Astrocyte (in vitro differentiated cells and primary cell): Measurements from ENCODE around the gene ROPN1B. TPM values are rescaled to one million over a fixed set of nuclear protein-coding genes. Genes with fewer than 3 reads are reported as not detected.

Source experiments
- DNase-seq: peaks from one replicate; pipeline ENCODE4 v3.0.0-alpha.2; 2010; ENCODE audit warnings: low read depth
- FAIRE-seq: peaks from 2 replicates; lab custom pipeline; 2011; peaks lifted over from hg19 to GRCh38; lab: Jason Lieb, UNC
- H2AFZ ChIP-seq: 2 replicates; pipeline ENCODE4 v1.6.0; 2012; ENCODE audit warnings: low read depth, low read length, inconsistent platforms
- H3K27ac ChIP-seq: 2 replicates; pipeline ENCODE4 v1.5.1; 2011; ENCODE audit warnings: low read depth, low read length, inconsistent platforms
- H3K27me3 ChIP-seq: 2 replicates; pipeline ENCODE4 v1.6.0; 2011; ENCODE audit warnings: low read length, inconsistent platforms; ENCODE audit not compliant: insufficient read depth
- H3K36me3 ChIP-seq: 2 replicates; pipeline ENCODE4 v1.5.1; 2011; ENCODE audit warnings: low read length, inconsistent platforms; ENCODE audit not compliant: insufficient read depth
- H3K4me1 ChIP-seq: 2 replicates; pipeline ENCODE4 v1.5.1; 2011; ENCODE audit warnings: low read length, inconsistent platforms; ENCODE audit not compliant: insufficient read depth
- H3K4me2 ChIP-seq: 2 replicates; pipeline ENCODE4 v1.6.0; 2012; ENCODE audit warnings: low read length, inconsistent platforms
- H3K4me3 ChIP-seq: 2 replicates; pipeline ENCODE4 v1.5.1; 2011; ENCODE audit warnings: low read depth, mild to moderate bottlenecking, low read length, inconsistent platforms; ENCODE audit not compliant: insufficient read depth
- H3K79me2 ChIP-seq: 2 replicates; pipeline ENCODE4 v1.6.0; 2012; ENCODE audit warnings: mild to moderate bottlenecking, low read length, inconsistent platforms; ENCODE audit not compliant: insufficient read depth
- H3K9ac ChIP-seq: 2 replicates; pipeline ENCODE4 v1.6.0; 2012; ENCODE audit warnings: mild to moderate bottlenecking, low read length, inconsistent platforms
- H3K9me3 ChIP-seq: 2 replicates; pipeline ENCODE4 v1.5.1; 2012; ENCODE audit warnings: low read depth, mild to moderate bottlenecking, low read length, inconsistent platforms; ENCODE audit not compliant: insufficient read depth
- H4K20me1 ChIP-seq: 2 replicates; pipeline ENCODE4 v1.6.0; 2012; ENCODE audit warnings: low read length, inconsistent platforms; ENCODE audit not compliant: insufficient read depth
- H3K27ac Mint-ChIP-seq: one replicate; pipeline ENCODE4 v1.8.0; 2021; ENCODE audit warnings: mild to moderate bottlenecking, mixed read lengths; ENCODE audit not compliant: unreplicated experiment
- H3K27me3 Mint-ChIP-seq: one replicate; pipeline ENCODE4 v1.8.0; 2021; ENCODE audit warnings: low read depth, mixed read lengths; ENCODE audit not compliant: unreplicated experiment
- H3K36me3 Mint-ChIP-seq: one replicate; pipeline ENCODE4 v1.8.0; 2021; ENCODE audit warnings: low read depth, mixed read lengths; ENCODE audit not compliant: unreplicated experiment
- H3K4me1 Mint-ChIP-seq: one replicate; pipeline ENCODE4 v1.8.0; 2021; ENCODE audit warnings: low read depth, mixed read lengths; ENCODE audit not compliant: unreplicated experiment
- H3K4me3 Mint-ChIP-seq: one replicate; pipeline ENCODE4 v1.8.0; 2021; ENCODE audit warnings: mild to moderate bottlenecking, moderate library complexity, mixed read lengths; ENCODE audit not compliant: unreplicated experiment
- H3K9me3 Mint-ChIP-seq: one replicate; pipeline ENCODE4 v1.8.0; 2021; ENCODE audit warnings: mild to moderate bottlenecking, mixed read lengths; ENCODE audit not compliant: unreplicated experiment
- CTCF ChIP-seq: IDR thresholded peaks from 2 replicates; pipeline ENCODE4 v1.5.1; 2011; ENCODE audit warnings: low read depth, mild to moderate bottlenecking, inconsistent platforms, low read length, moderate library complexity; ENCODE audit not compliant: insufficient read depth
- EZH2 ChIP-seq: IDR thresholded peaks from 2 replicates; pipeline ENCODE4 v1.6.1; 2012; ENCODE audit warnings: mild to moderate bottlenecking, low read length, inconsistent platforms; ENCODE audit not compliant: insufficient read depth
- total RNA-seq: library from RNA; stranded (reverse); gene quantifications from 2 replicates; pipeline ENCODE4 v1.2.1, GENCODE V29; 2021

Gene ROPN1B
- total RNA-seq, 1 donor from 2014 or later, result not detected

- H3K4me1 ChIP-seq, result peaks cover 9% of the 10 kb centered on the region
- TF ChIP-seq CTCF, result no peak
- no peak for TF ChIP-seq EZH2
These were observed 47.6 kb downstream of the ROPN1B start for GRCh38 chr3:126016616-126017015.

GRCh38 chr3:126017362-126017761 is 48.4 kb downstream of the ROPN1B start:
- H3K79me2 ChIP-seq, result no peaks in the 10 kb centered on the region
- no peak overlapping the region for H3K27ac ChIP-seq
- peaks cover 9% of the 10 kb centered on the region for H3K4me1 ChIP-seq

More at GRCh38 chr3:126016616-126017015, 47.6 kb downstream of the ROPN1B start:
- Histone ChIP-seq H4K20me1 (no peaks in the 10 kb centered on the region), H3K9ac (no peak overlapping the region), H3K4me2 (no peak overlapping the region), H3K79me2 (no peaks in the 10 kb centered on the region), H3K9me3 (no peaks in the 10 kb centered on the region), H3K36me3 (peaks cover 6% of the 10 kb centered on the region), H3K27me3 (no peaks in the 10 kb centered on the region), H2AFZ (no peak overlapping the region), H3K4me3 (no peak overlapping the region), H3K27ac (no peak overlapping the region)
- H3K4me1 Mint-ChIP-seq, result peaks cover 14% of the 10 kb centered on the region
- H3K4me3 Mint-ChIP-seq, result no peak overlapping the region
- H3K9me3 Mint-ChIP-seq, result peaks cover 3% of the 10 kb centered on the region
- DNase-seq (no peak), FAIRE-seq (no peak)
- H3K27me3 Mint-ChIP-seq, result peaks cover 6% of the 10 kb centered on the region
- H3K36me3 Mint-ChIP-seq, result peaks cover 21% of the 10 kb centered on the region
- H3K27ac Mint-ChIP-seq, result no peak overlapping the region

More at GRCh38 chr3:126017362-126017761, 48.4 kb downstream of the ROPN1B start:
- Histone ChIP-seq H4K20me1 (no peaks in the 10 kb centered on the region), H3K9me3 (no peaks in the 10 kb centered on the region), H3K36me3 (peaks cover 4% of the 10 kb centered on the region), H3K27me3 (no peaks in the 10 kb centered on the region), H3K4me2 (no peak overlapping the region), H2AFZ (no peak overlapping the region), H3K4me3 (no peak overlapping the region), H3K9ac (no peak overlapping the region)
- DNase-seq (no peak), FAIRE-seq (no peak)
- peaks cover 3% of the 10 kb centered on the region for H3K9me3 Mint-ChIP-seq
- H3K36me3 Mint-ChIP-seq, result peaks cover 17% of the 10 kb centered on the region
- no peak overlapping the region for H3K27ac Mint-ChIP-seq
- H3K27me3 Mint-ChIP-seq, result peaks cover 4% of the 10 kb centered on the region
- peaks cover 14% of the 10 kb centered on the region for H3K4me1 Mint-ChIP-seq
- no peak overlapping the region for H3K4me3 Mint-ChIP-seq
- no peak for TF ChIP-seq EZH2
- no peak for TF ChIP-seq CTCF
